ENCODE data around the gene APOO. TPM values are rescaled to one million over a fixed set of nuclear protein-coding genes. Genes with fewer than 3 reads are reported as not detected.

The APOO gene
- total and polyA plus RNA-seq, 2 of the 13 experiments (the other 11 are each of a cell fraction or from before 2014, with no cell fraction given): 9.7 to 22.1 TPM

GRCh38 chrX:23797371-23798128 lies 110.2 kb downstream of the APOO start (continued):
- TF ChIP-seq, protein P1, sequence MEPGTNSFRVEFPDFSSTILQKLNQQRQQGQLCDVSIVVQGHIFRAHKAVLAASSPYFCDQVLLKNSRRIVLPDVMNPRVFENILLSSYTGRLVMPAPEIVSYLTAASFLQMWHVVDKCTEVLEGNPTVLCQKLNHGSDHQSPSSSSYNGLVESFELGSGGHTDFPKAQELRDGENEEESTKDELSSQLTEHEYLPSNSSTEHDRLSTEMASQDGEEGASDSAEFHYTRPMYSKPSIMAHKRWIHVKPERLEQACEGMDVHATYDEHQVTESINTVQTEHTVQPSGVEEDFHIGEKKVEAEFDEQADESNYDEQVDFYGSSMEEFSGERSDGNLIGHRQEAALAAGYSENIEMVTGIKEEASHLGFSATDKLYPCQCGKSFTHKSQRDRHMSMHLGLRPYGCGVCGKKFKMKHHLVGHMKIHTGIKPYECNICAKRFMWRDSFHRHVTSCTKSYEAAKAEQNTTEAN (CRISPR knock-in tag; conservative IDR thresholded peaks at IDR 0.05): no peak
- TF ChIP-seq ARNT (IDR thresholded peaks at IDR 0.05) (no peak), ZFP36L1 (CRISPR knock-in tag; IDR thresholded peaks at IDR 0.05) (no peak), NAIF1 (CRISPR knock-in tag; IDR thresholded peaks at IDR 0.05; ENCODE audit: borderline replicate concordance) (no peak), ZNF878 (CRISPR knock-in tag; IDR thresholded peaks at IDR 0.05) (no peak), NCOA5 (CRISPR knock-in tag; IDR thresholded peaks at IDR 0.05) (no peak), ARNT2 (CRISPR knock-in tag; IDR thresholded peaks at IDR 0.05; ENCODE audit: low read depth) (no peak), ZNF598 (CRISPR knock-in tag; IDR thresholded peaks at IDR 0.05; ENCODE audit: borderline replicate concordance) (no peak)
- TF ChIP-seq, protein P2, sequence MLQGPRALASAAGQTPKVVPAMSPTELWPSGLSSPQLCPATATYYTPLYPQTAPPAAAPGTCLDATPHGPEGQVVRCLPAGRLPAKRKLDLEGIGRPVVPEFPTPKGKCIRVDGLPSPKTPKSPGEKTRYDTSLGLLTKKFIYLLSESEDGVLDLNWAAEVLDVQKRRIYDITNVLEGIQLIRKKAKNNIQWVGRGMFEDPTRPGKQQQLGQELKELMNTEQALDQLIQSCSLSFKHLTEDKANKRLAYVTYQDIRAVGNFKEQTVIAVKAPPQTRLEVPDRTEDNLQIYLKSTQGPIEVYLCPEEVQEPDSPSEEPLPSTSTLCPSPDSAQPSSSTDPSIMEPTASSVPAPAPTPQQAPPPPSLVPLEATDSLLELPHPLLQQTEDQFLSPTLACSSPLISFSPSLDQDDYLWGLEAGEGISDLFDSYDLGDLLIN (CRISPR knock-in tag; IDR thresholded peaks at IDR 0.05; ENCODE audit: borderline replicate concordance): no peak
- TF ChIP-seq, protein P3, sequence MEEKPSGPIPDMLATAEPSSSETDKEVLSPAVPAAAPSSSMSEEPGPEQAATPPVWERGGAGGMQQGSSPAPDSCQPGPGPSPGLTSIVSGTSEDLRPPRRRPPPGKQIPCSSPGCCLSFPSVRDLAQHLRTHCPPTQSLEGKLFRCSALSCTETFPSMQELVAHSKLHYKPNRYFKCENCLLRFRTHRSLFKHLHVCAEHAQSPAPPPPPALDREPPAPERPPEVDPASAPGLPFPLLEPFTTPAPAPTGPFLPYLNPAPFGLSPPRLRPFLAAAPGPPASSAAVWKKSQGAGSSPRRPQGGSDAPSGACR (CRISPR knock-in tag; IDR thresholded peaks at IDR 0.05): no peak
- TF ChIP-seq, protein P4, sequence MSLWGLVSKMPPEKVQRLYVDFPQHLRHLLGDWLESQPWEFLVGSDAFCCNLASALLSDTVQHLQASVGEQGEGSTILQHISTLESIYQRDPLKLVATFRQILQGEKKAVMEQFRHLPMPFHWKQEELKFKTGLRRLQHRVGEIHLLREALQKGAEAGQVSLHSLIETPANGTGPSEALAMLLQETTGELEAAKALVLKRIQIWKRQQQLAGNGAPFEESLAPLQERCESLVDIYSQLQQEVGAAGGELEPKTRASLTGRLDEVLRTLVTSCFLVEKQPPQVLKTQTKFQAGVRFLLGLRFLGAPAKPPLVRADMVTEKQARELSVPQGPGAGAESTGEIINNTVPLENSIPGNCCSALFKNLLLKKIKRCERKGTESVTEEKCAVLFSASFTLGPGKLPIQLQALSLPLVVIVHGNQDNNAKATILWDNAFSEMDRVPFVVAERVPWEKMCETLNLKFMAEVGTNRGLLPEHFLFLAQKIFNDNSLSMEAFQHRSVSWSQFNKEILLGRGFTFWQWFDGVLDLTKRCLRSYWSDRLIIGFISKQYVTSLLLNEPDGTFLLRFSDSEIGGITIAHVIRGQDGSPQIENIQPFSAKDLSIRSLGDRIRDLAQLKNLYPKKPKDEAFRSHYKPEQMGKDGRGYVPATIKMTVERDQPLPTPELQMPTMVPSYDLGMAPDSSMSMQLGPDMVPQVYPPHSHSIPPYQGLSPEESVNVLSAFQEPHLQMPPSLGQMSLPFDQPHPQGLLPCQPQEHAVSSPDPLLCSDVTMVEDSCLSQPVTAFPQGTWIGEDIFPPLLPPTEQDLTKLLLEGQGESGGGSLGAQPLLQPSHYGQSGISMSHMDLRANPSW (CRISPR knock-in tag; IDR thresholded peaks at IDR 0.05; ENCODE audit: borderline replicate concordance): no peak
